HG02798 (cell line): Measurements from ENCODE around the gene ATP11C.
"Not testable (repeated sequence)": the region's sequence is repeated elsewhere in the genome, so short reads cannot be mapped to it uniquely, and the experiment has no call there.

Experiments
- ATAC-seq: cut with Tn5 transposase; IDR thresholded peaks from one replicate; pipeline ENCODE4 v1.9.1; 2021; ENCODE audit warnings: mild to moderate bottlenecking; ENCODE audit not compliant: unreplicated experiment, poor library complexity

ATP11C gene

DNA sequence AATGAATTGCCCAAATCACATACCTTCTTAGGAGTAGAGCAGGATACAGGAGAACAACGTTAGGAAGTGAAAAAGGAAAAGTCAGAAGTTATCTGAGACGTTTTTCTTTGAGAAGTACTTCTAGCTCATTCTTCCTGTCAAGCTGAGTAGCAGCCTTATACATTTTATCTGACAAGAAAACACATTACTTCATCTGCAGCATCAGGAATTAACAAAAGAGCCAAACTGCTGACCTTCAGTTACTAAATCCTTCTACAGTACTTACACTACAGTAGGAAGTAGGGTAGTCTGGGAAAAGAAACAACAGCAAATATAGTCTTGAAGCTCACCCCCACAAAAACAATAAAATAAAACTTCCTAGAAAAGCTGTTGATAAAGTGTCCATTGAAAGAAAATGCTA, 57.0 kb downstream of the ATP11C start:
- ATAC-seq, result no peak

DNA sequence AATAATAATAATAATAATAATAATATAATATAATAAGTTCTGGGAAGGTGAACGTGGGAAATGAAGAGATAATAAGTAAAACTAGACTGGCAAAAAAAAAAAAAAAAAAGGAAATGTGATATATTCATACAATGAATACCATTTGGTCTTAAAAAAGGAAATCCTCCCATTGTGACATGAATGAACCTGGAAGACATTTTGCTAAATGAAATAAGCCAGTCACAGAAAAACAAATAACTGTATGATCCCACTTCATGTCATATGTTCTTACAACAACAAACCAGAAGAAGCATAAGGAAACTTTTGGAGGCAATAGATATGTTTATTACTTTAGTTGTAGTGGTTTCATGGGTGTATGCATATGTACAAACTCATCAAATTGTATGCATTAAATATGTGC, 63.1 kb downstream of the ATP11C start:
- no peak for ATAC-seq

DNA sequence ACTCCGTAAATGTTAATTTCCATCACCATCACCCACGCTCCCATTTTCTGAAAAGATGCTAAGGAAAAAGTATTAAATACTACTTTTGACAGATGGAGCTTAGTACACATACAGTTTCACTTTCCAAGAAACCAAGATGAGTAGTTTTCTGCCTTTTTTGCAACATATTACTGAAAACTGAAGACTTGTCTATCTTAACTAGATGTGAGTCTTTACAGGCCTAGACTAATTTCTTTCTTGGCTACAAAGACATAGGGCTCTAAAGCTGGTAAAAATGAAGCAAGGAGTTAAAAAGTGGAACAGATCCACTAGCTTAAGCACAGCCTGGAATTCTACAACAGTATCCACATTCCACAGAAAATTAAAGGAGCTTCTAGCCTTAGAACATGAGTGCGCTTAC, 68.2 kb downstream of the ATP11C start:
- ATAC-seq, result no peak

DNA sequence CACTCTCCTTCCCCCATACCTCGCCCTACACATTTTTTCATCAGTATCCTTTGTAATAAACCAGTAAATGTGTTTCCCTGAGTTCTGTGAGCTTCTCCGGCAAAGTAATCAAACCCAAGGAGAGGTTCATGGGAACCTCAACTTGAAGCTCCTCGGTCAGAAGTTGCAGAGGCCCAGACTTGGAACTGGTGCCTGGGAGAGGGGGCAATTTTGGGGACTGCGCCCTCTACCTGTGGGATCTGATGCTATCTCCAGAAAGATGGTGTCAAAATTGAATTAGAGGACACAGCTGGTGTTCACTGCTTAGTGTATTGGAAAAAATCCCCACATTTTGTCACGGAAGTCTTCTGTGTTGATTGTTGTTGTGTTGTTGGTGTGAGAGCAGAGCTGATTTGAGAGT, 70.6 kb downstream of the ATP11C start:
- no peak for ATAC-seq

DNA sequence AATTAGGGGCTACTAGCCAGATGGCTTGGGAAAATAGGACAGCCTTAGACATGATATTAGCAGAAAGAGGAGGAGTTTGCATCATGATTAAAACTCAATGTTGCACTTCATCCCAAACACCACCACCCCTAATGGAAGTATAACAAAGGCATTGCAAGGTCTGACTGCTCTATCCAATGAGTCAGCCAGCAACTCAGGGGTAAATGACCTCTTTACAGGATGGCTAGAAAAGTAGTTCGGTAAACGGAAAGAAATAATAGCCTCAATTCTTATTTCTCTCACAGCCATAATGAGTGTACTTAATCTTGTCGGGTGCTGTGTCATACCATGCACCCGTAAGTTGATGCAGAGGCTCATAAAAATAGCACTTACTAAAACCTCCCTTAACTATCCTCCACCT, 76.0 kb downstream of the ATP11C start:
- not testable (repeated sequence) for ATAC-seq

DNA sequence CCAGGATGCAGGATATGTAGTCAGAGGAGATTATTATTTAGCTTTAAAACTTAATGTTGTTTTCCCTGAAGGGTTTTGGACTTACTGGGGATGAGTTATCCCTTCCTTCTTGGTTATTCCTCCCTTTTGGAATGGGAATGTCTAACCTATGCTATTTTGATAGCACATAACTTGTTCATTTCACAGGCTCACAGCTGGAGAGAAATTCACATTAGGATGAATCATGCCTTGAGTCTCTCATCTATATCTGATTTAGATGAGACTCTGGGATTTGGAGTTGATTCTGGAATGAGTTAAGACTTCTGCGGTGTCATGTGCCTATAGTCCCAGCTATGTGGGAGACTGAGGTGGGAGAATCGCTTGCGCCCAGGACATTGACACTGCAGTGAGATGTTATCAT, 81.1 kb downstream of the ATP11C start:
- ATAC-seq, result no peak

DNA sequence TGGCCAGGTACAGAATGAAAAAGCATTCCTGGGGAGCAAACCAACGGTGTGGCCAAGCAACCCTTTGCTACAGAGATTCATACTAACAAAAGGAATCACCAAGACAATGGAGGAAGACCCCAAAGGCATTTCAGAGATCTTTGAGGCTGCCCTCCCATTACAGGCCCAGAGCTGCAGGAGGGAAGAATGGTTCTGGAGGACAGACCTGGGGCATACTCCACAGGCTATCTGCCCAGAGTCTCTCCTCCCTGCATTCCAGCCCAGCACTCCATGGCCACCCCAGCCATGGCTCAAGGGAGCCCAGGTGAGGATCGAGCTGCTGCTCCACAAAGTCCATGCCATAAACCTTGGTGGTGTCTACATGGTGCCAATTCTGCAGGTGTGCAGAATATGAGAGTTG, 81.9 kb downstream of the ATP11C start:
- no peak for ATAC-seq

DNA sequence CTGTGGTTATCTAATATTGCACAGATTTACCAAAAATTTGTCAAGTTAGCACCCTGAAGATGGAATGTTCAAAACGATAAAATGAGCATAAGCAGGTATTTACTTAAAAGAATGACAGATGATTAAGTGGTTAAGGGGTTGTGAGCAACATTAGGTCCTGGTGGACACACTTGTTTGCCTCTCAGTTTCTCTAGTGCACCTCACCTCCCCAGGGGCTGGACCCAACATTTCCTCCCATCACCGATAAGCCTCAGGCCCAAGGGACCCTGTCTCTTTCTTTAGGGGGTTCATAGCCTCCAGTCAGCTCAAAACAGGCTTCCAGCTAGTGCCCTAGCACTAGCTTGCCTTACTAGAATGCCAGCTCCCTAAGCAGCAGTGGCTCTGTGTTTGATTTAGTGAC, 88.0 kb downstream of the ATP11C start:
- no peak for ATAC-seq

DNA sequence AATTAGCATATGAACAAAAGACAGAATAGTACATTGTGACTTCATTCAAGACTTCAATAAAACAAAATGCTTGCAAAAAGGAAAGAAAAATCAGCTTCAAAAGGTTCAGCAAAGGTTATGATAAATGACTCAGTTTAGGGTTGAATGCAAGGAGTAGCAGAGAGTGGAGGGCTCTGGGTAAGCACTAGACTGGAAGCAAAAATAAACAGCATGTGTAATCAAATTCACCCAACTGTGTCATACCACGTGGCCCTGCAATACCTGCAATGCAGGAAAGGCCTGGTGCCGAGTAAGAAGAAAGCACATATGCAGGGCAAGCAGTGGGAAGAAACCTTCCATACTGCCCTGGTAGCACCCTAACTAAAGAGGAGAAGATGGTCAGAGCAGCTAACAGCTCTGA, 88.7 kb downstream of the ATP11C start:
- peak; percentile 60 for ATAC-seq

DNA sequence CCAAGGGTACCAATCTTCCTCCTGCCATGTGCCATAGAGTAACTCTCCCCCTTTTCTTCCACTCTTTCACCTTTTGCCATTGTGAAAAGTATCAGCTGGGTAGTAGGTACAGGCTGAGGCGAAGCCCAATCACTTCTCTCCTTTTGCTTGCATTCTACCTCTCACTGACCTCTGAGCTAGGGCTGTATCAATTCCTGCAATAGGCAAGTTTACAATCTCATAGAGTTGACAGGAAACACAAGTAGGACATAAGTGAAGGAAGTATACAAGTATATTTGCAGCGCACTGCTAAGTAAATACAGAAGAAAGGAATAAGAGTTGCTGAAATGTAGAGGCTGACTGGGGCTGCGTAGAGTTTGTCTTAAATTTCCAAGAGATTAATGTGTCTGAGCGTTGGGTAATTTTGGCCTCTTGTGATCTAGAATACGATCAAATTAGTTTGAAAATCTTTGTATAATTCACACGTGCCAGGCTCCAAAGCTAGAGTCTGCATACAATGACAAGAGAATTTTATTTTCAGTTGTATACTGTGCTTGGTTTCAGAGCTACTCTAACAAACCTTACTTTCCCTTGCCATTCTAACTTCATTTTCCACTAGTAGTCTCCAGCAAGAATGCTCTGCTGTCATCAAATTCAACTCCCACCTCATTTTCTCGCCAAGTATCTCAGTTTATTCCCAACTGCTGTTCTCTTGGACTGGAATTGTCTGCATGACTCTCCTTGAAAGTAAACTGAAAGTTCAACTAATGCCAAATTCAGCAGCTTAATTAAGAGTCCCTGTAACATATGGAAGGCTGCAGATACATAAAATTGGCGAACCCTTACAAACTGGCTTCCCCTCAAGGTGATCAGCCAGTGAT, 90.3 kb downstream of the ATP11C start:
- no peak for ATAC-seq

DNA sequence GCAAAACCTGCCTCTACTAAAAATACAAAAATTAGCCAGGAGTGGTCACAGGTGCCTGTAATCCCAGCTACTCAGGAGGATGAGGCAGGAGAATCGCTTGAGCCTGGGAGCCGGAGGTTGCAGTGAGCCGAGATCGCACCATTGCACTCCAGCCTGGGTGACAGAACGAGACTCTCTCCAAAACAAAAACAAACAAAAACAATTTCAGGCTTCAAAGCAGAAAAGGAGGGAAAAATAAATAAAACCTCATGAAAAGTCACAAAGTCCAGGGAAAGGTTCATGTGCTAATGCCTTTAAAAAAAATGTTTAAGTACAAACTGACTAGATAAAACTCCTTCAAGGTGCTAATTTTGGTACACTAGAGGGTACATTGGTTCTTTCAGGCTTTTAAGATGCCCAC, 96.5 kb downstream of the ATP11C start:
- ATAC-seq, result not testable (repeated sequence)

DNA sequence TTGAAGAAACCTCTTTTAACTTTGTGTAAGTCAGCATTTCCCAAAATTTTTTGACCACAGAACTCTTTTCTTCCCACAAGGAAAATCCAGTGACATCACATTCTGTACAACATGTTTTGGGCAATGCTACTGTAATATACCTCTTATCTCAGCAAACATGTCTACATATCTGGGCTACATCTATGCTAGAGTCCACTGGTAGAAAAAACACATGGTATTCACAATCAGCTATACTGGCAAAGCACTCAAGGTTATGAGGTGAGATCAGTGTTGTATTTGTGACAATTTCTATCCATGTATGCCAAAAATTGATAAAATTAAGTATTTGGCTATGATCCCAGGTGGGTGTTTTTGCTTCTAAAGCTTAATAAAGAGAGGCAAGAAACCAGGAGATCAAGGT, 98.0 kb downstream of the ATP11C start:
- no peak for ATAC-seq

DNA sequence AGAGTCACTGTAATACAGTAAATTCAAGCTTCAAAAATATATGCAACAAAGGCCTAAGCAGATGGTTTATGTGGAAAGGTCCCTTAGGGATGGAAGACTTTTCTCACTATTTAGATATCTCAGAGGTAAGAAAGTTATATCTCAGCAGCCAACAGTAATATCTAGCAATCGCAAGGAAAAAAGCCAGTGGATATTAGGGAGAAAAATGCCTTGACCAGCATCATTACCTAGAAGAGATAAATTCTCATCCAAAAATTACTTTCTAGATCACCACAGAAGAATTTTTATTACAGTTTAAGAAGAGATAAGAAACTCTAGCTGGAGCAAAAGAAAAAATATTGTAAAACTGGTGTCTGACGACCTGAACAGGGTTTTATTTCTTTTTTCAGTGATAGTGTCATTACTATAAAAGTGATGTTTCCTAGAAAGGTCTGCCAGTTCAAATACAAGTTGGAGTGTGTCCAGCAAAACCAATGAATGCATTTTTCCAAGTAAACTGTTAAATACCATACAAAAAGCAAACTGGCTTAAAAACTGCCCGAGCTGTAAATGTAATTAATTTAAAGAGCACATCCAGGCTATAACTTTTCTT, 100.0 kb downstream of the ATP11C start:
- no peak for ATAC-seq

DNA sequence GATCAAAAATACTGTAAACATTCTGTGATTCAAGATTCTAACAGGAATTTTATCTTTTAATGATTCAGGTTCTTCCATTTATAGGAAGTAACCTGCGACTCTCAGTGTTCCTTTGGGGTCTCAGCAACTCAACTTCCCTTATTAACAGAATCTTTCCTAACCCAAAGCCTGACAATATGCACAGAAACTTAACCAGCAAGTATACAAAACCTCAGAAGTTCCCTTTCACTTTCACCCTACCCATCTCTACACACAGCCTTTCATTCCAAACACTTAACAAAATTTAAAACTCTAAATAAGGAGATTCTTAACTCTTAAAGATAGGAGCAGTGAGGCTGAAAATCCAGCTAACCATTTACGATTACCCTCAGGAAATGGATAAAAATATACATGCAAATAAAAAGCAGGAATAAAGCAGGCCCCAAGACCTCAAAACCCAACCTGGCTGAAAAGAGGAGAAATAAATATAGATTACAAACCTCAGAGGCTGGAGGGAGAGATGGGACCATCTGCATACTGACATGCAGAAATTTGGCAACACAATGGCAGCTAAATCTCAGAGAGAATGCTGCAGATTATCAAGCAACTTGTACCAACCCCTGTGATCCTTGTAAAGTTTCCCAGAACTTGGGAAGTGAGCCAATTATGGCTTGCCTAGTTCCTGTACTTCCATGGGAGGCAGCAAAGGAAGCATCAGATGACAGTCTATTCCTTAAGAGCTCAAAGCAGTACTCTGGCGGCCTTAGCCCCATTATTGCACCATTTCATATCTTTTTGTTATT, 101.0 kb downstream of the ATP11C start:
- peak; percentile 78 for ATAC-seq

DNA sequence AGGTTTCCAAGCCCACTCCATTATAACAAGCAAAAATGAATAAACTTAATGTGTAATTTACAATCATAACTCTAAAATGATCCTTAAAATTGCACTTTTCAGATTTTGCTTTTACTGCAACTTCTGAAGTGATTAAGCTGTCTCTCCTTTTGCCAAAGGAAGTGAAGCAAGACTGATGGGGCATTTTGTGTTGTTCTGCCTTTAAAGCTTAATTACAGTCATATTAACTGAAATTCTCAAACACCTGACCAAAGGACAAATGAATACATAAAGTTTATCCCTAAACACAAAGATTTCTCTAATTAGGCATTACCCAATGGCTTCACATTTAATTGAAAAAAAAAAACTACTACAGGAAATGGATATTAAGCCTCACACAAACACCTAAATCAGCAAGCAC, 101.8 kb downstream of the ATP11C start:
- ATAC-seq, result no peak

DNA sequence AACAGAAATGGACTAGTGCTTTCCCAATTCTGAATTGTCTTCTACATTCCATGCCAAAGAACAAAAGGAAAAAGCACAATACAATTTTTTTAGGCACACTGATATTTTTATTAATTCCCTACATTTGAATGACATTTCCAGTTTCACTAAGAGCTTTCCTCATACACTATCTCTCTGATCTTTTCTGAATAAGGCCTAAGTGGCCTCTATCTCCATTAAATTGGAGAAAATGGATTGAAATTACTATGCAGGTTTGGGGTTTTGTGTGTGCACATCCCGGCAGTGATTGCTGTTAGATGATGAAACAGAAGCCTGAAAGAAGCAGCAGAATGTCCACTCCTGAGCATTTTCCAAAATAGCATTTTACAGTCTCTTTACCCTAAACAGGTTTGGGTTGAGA, 104.0 kb downstream of the ATP11C start:
- ATAC-seq, result no peak

DNA sequence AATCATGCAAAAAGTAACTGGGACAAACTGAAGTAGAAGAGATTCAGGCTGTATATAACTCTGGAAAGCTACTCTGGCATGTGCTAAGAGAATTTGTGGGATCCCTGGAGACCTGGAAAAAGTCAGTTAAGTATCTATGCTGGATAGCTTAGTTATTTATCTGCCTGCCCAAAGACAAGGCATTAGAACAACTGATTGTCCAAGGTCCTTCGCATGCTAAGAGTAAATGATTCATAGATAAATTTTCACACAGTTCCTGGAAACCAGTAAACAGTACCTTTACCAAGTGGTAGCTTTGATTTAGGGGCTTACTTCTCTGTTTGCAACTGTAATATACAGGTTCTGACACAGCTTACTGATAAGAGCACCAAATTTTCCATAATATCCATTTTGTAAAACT, 104.8 kb downstream of the ATP11C start:
- ATAC-seq, result no peak

DNA sequence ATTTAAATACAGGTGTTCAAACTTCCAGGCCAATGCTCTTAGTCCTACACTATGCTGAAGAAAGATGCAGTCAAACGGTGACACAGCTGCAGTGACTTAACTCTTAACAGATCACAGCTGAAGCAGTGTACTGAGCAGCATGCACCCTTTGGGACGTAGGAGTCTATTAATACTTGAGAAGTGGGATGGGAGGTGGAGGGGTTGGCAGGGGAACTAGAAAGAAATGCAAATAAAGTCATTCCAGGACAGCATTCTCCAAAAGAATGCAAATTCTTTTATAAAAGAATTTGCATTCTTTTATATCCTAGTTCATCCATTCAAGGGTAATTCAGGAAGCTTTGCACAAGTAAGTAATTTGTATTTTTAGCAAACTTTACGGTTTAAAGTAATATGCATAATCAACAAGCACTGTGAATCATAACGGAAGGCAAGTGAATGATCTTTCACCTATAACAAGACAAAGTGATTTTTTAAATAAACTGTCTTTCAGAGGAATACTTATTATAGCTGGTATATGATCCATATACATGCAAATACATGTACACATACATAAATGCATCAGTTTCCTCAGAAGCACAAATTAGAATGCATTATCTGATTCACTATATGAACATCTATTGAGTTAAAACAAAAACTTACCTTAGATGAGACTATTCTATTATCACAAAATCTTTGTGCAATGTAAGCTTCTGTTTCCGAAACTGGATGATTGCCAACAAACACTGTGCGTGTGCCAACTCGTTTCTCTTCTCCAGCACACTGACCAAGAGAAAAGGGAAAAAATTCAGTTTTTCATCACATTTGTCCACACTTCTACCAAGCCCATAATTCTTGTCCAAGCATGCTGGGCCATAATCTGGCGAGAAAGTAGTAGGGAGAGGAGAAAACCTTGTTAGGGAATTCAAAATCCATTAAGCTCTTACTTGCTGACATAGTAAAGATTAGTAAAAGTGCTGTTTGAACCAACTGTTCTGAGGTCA, 106.5 kb downstream of the ATP11C start:
- ATAC-seq, result no peak

DNA sequence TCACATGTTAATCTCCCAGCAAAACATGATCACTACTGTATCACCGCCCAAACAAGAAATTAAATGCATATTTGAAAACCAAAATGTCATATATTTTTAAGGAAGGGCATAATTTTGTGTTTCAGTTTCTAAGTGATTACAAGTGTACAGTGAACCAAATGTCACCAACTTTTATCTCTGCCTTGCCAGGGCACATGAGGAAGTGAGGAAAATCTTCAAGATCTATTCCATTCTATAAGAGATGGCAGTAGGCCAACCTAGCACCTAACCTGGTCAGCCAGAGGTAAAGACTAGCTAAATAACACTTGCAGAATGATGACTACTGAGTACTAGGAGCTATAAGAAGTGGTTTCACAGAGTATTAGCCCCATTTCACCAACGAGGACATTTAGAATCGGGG, 107.2 kb downstream of the ATP11C start:
- no peak for ATAC-seq

DNA sequence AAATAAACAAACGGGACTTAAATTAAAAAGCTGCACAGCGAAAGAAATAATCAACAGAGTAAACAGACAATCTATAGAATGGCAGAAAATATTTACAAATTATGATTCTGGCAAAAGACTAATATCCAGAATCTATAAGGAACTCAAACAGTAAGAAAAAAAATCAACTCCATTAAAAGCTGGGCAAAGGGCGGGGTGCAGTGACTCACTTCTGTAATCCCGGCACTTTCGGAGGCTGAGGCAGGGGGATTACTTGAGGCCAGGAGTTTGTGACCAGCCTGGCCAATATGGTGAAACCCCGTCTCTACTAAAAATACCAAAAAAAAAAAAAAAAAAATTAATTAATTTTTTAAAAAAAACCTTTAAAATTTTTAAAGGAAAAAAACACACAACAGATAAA, 109.0 kb downstream of the ATP11C start:
- ATAC-seq, result no peak
